Activated CD8-positive, alpha-beta T cell treated with anti-CD3 and anti-CD28 coated beads for 36 hours (primary cell): ENCODE data around the gene DLG1. TPM values are rescaled to one million over a fixed set of nuclear protein-coding genes. Genes with fewer than 3 reads are reported as not detected.

Experiments
- ATAC-seq: fragments of 200-7000 bp; cut with Tn5 transposase; one replicate; pipeline ENCODE4 v1.10.0; 2021; ENCODE audit warnings: mild to moderate bottlenecking, moderate library complexity
- CTCF ChIA-PET: fragments of 350-600 bp; sonication (Branson Sonifier 250); formaldehyde crosslinking; loops from one replicate; lab custom pipeline; 2021; ENCODE audit warnings: antibody characterized with exemption; lab: Charles Lee
- POLR2A ChIA-PET: fragments of 350-600 bp; sonication (Branson Sonifier 250); formaldehyde crosslinking; loops from one replicate; lab custom pipeline; 2021; ENCODE audit warnings: antibody characterized with exemption; lab: Charles Lee
- DNase-seq: peaks from one replicate; pipeline ENCODE4 v3.0.0-alpha.2; 2020
- H3K27ac Mint-ChIP-seq: one replicate; pipeline ENCODE4 v1.8.0; 2021; ENCODE audit warnings: mild to moderate bottlenecking, mixed read lengths
- H3K27me3 Mint-ChIP-seq: one replicate; pipeline ENCODE4 v1.8.0; 2021; ENCODE audit warnings: mixed read lengths
- H3K36me3 Mint-ChIP-seq: one replicate; pipeline ENCODE4 v1.8.0; 2021; ENCODE audit warnings: low read depth, mixed read lengths
- H3K4me1 Mint-ChIP-seq: one replicate; pipeline ENCODE4 v1.8.0; 2021; ENCODE audit warnings: low read depth, mixed read lengths
- H3K4me3 Mint-ChIP-seq: one replicate; pipeline ENCODE4 v1.8.0; 2021; ENCODE audit warnings: mild to moderate bottlenecking, moderate library complexity, mixed read lengths
- H3K9me3 Mint-ChIP-seq: one replicate; pipeline ENCODE4 v1.8.0; 2021; ENCODE audit warnings: mixed read lengths
- CTCF ChIP-seq: fragments of 200-600 bp; IDR thresholded peaks from one replicate; pipeline ENCODE4 v1.8.0; 2022; ENCODE audit warnings: antibody characterized with exemption, mild to moderate bottlenecking
- intact Hi-C: fragments of 100-400 bp; cut with micrococcal nuclease; formaldehyde crosslinking; loops from one replicate; pipeline ENCODE4 v1.10.0; 2022
- total RNA-seq, 2 experiments: library from RNA; stranded (reverse); gene quantifications; one replicate each; pipeline ENCODE4 v1.2.3, GENCODE V29; 2021

The DLG1 gene
- total RNA-seq, 2 experiments from 2014 or later: 57.6 to 62.2 TPM

- ChIA-PET POLR2A (no interaction called here), CTCF (interaction anchor here (0.8 to 4.0 kb wide), 21 partner anchors 9 to 252 kb away, joined by 3 to 60 read pairs (median 6); partner anchors contain the start of gene DLG1)
- Mint-ChIP-seq H3K27me3 (no peaks in the 10 kb centered on the region), H3K27ac (no peak overlapping the region), H3K9me3 (no peaks in the 10 kb centered on the region), H3K36me3 (peaks cover 6% of the 10 kb centered on the region), H3K4me1 (peaks cover 64% of the 10 kb centered on the region), H3K4me3 (no peak overlapping the region)
- TF ChIP-seq CTCF: no peak
- no peak for ATAC-seq
- intact Hi-C loops: loop anchor here (10.0 kb wide), 1 partner anchor 197 kb away; no protein-coding TSS in a partner anchor
- no peak for DNase-seq
Measured at GRCh38 chr3:197258168-197258755, 40.1 kb downstream of the DLG1 start.

- Mint-ChIP-seq H3K36me3 (peaks cover 6% of the 10 kb centered on the region), H3K27me3 (no peaks in the 10 kb centered on the region), H3K9me3 (no peaks in the 10 kb centered on the region), H3K4me1 (peaks cover 70% of the 10 kb centered on the region), H3K27ac (no peak overlapping the region), H3K4me3 (no peak overlapping the region)
- POLR2A ChIA-PET: no interaction called here
- TF ChIP-seq CTCF: no peak
- intact Hi-C loops: loop anchor here (10.0 kb wide), 1 partner anchor 197 kb away; no protein-coding TSS in a partner anchor
- ATAC-seq (no peak), DNase-seq (no peak)
- CTCF ChIA-PET: interaction anchor here (0.7 to 4.0 kb wide), 48 partner anchors 8 to 259 kb away, joined by 3 to 60 read pairs (median 5); partner anchors contain the start of gene DLG1
Measured at GRCh38 chr3:197257711-197258110, 40.7 kb downstream of the DLG1 start.

GRCh38 chr3:197256836-197257444, 41.5 kb downstream of the DLG1 start:
- CTCF ChIA-PET: interaction anchor here (0.5 to 4.0 kb wide), 62 partner anchors 9 to 357 kb away, joined by 3 to 60 read pairs (median 4); partner anchors contain the start of gene DLG1
- POLR2A ChIA-PET: interaction anchor here (0.7 to 1.0 kb wide), 3 partner anchors 27 to 245 kb away, joined by 3 read pairs; no protein-coding TSS in a partner anchor
- H3K4me1 Mint-ChIP-seq: peaks cover 73% of the 10 kb centered on the region
- no peak overlapping the region for H3K4me3 Mint-ChIP-seq
- intact Hi-C loops: loop anchor here (10.0 kb wide), 1 partner anchor 198 kb away; no protein-coding TSS in a partner anchor
- no peak overlapping the region for H3K27ac Mint-ChIP-seq
- no peak for ATAC-seq
- DNase-seq: peak; percentile 65
- no peaks in the 10 kb centered on the region for H3K9me3 Mint-ChIP-seq
- H3K36me3 Mint-ChIP-seq: peaks cover 11% of the 10 kb centered on the region
- H3K27me3 Mint-ChIP-seq: no peaks in the 10 kb centered on the region
- peak; percentile 79 for TF ChIP-seq CTCF

- peaks cover 5% of the 10 kb centered on the region for H3K9me3 Mint-ChIP-seq
- ATAC-seq: no peak
- H3K4me3 Mint-ChIP-seq: no peak overlapping the region
- CTCF ChIA-PET: interaction anchor here (0.7 to 4.0 kb wide), 33 partner anchors 9 to 286 kb away, joined by 3 to 60 read pairs (median 6); partner anchors contain the start of gene DLG1
- POLR2A ChIA-PET: interaction anchor here (0.8 to 1.0 kb wide), 3 partner anchors 29 to 246 kb away, joined by 3 to 4 read pairs (median 3); no protein-coding TSS in a partner anchor
- no peak for TF ChIP-seq CTCF
- peaks cover 76% of the 10 kb centered on the region for H3K4me1 Mint-ChIP-seq
- intact Hi-C loops: loop anchor here (10.0 kb wide), 1 partner anchor 199 kb away; no protein-coding TSS in a partner anchor
- no peak overlapping the region for H3K27ac Mint-ChIP-seq
- DNase-seq: no peak
- no peaks in the 10 kb centered on the region for H3K27me3 Mint-ChIP-seq
- H3K36me3 Mint-ChIP-seq: peaks cover 19% of the 10 kb centered on the region
Measured at GRCh38 chr3:197256104-197256503, 42.3 kb downstream of the DLG1 start.
